Left forelimb (tissue), 1 donor: Measurements from ENCODE around the gene ITGBL1.

ENCODE experiments used
- DNase-seq: peaks from one replicate; pipeline ENCODE4 v3.0.0-alpha.2; 2018; ENCODE audit warnings: low spot score

Gene ITGBL1

GRCh38 chr13:101565317-101565716 is 112.8 kb downstream of the ITGBL1 start:
- DNase-seq, result no peak

DNA sequence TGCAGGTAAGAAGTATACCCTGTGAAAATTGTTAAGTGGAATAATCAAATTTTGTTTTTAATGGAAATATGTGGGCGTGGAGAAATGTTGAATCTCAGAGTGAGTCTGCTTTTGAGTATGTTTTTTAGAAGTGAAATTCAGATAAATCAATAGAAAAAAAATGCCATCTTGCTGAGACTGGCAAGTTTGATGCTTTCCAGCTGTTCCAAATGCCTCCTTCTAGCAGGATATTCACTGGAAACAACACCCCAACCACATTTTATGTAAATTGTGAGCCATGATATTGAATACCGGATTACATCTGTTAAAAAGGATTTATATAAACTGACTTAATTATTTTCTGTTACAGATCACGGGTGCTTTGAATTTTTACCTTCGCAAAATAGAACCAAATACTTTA is 115.4 kb downstream of the ITGBL1 start:
- DNase-seq, result no peak

DNA sequence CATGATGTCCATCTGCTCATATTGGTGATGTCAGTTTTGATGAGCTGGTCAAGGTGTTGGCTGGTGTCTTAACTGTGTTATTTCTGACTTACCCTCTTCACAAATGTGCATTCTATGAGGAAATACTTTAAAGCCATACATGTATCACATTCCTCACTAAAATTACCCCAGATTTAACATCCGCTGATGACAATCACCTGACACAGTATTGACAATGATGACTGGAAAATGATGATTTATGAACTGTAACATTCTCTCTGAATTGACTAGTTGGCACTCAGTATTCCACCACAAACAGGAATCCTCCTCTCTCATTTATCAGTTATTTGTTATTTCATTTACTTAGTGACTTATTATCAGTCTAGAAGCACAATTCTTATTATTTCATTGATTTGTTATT is 117.3 kb downstream of the ITGBL1 start:
- no peak for DNase-seq

DNA sequence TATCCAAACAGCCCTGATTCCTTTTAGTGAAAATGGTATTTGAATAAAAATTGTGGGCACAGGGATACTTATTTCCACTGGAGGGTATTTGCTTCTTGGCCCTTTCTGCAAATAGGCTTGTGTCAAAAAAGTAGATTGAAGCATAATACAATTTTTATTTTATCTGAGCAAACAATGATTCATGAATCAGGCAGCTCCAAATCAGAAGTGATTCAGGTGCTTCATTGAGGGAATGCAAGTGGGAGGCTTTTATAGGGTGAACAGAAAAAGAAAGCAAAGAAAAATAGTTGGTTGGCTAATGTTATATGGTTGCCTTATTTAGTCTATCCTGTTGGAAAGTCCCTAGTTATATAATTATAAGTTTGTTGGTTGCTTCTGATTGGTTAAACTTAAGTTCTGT is 117.9 kb downstream of the ITGBL1 start:
- no peak for DNase-seq

DNA sequence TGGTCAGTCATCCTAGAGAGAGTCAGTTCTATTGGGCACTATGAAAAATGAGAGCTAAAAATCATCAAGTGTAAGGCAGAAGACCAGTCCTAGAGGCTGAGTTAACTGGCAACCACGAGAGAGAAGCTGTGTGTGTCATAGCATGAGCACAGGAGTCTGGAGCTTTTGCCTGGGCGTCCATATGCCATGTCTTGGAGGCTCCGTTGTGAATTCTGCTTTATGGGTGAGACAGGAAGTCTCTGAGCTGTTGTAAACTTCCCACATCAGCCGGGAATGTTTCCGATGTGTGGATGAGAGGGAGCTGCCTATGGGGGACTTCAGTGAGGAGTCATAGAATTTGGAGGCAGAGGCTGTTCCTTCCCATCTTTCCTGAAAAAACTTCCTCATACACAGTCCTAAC is 120.0 kb downstream of the ITGBL1 start:
- no peak for DNase-seq

DNA sequence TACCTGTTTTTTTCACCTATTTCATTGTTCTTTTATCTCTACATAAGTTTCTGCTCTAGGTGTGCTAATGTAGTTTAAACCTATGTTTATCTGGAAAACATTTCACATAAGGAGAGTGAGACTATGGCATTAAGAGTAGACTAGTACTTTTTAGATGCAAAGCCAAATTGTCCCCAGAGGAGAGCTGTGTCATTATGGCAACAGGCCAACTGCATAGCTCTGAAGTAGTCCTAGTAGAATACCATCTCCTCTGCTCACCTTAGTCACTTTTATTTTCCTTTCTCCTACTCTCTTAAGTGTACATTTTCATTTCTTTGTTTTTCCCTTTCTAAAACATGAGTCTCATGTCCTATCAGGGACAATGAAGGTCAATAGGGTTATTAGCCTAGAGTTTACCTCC is 123.1 kb downstream of the ITGBL1 start:
- DNase-seq, result no peak

DNA sequence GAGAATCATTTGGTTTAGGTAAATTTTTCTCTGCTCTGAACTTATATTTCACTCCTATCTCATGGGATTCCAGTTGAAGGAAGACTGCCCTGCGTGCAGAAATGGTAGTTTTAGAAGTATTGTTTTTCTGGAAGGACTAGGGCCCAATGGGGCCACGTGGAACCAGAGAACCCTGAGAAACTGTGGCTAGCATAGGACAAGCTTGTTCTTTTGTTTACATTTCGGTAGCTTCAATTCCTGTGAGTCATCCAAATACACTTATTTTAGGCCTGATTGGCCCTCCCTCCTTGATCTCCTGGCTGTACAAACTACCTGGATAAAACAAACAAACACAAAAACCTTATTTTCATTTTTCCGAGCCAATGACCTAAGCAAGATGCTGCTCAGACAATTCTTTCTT is 124.0 kb downstream of the ITGBL1 start:
- DNase-seq, result no peak

- DNase-seq, result no peak
Measured at GRCh38 chr13:101576977-101577376, 124.5 kb downstream of the ITGBL1 start.

GRCh38 chr13:101579281-101579802 is 126.9 kb downstream of the ITGBL1 start:
- no peak for DNase-seq

DNA sequence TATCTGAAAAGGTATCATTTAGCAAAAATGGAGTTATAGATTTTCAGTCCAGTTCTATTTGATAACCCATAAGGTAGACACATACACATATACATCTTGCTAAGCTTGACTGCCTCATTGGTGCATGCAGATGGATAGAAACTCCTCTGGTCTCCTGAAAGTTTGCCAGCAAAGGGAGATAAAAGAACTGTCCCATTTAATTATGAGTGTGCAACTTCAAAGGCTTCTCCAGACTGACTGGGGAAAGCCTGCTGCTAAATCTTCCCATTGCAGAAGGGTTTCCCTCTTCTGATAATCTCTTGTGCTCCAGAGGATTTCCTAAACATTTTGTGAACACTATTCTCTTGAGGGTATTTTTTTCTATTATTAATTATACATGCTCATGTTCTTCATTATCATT is 131.9 kb downstream of the ITGBL1 start:
- no peak for DNase-seq

DNA sequence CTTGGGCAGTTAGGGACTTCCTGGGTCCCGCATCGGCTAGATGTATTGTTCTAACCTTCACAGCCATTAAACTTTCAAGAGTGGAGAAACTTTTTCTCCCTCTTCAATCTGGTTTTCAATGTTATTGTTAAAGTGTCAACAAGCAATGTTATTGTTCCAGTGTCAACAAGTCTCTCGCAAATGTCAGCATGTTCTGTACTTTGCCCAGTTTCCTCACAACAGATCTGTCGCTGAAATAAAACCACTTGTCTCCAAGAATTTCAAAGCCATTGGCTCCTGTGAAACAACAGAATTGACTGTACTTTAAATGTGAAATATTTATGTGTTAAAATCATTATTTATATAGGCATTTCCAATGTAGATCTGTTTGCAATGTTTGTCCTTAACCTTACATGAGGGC is 138.0 kb downstream of the ITGBL1 start:
- DNase-seq, result no peak

GRCh38 chr13:101594936-101595335 is 142.5 kb downstream of the ITGBL1 start:
- DNase-seq, result no peak

DNA sequence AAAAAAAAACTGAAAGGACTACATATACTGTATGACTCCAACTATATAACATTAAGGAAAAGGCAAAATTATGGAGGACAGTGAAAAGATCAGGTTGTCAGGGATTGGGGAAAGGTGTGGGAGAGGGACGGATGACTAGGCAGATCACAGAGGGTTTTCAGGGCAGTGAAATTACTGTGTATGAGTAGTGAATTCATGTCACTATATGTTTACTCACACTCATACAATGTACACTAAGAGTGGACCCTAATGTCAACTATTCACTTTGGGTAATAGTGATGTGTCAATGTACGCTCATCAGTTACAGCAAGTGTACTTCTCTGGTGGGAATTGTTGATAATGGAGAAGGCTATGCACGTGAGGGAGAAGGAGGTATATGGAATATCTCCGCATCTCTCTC is 144.3 kb downstream of the ITGBL1 start:
- no peak for DNase-seq

- DNase-seq, result no peak
Measured at GRCh38 chr13:101611491-101612475, 159.3 kb downstream of the ITGBL1 start.

GRCh38 chr13:101612735-101613134 is 160.3 kb downstream of the ITGBL1 start:
- DNase-seq, result no peak

DNA sequence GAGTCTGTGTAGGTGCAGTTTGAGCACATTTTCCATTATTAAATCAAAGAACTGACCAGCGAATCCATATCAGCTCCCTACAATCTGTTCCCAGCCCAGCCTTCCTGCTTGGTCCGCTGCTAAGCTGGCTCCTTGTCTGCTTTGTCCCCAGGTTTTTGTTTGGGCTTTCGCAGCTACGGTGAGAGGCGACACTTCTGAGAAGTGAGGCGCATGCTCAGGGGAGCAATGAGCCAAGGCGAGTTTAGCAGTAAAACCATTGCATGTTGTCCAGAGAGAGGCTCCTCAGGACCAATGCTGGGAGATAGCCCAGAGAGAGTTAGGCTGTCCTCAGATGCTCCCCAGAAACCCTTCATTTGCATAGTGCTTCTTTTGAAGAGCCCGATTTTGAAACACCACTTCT is 162.0 kb downstream of the ITGBL1 start:
- DNase-seq, result no peak

GRCh38 chr13:101618440-101619187 is 166.1 kb downstream of the ITGBL1 start:
- DNase-seq, result no peak

GRCh38 chr13:101621099-101621498 is 168.6 kb downstream of the ITGBL1 start:
- DNase-seq, result no peak

GRCh38 chr13:101623470-101624209 is 171.2 kb downstream of the ITGBL1 start:
- DNase-seq, result no peak

GRCh38 chr13:101624210-101624922 is 171.9 kb downstream of the ITGBL1 start:
- no peak for DNase-seq

DNA sequence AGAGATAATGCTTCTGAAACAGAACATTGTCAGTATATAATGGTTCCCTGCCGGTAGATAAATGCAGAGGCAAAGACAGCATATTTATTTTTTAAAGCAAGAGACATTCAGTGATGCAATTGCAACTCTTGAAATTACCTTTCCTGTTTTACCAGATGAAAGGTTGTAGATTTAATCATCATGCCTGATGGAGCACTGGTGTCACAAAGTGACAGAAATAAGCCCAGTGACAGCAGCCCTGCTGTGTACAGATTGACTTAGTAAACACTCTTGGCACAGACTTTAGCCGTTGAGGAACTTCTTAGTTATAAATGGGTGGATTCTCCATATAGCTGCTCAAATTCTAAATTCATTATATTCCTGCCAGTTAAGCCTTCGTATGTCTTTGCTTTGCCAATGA is 172.5 kb downstream of the ITGBL1 start:
- DNase-seq, result no peak
